ENCODE measurements around the gene BIN2. TPM values are rescaled to one million over a fixed set of nuclear protein-coding genes. Genes with fewer than 3 reads are reported as not detected.

The BIN2 gene
- total and polyA plus RNA-seq, 10 of the 15 experiments (the other 5 are each of a cell fraction or from before 2014, with no cell fraction given) = 8.6 to 42.9 (median 32.1) TPM

DNA sequence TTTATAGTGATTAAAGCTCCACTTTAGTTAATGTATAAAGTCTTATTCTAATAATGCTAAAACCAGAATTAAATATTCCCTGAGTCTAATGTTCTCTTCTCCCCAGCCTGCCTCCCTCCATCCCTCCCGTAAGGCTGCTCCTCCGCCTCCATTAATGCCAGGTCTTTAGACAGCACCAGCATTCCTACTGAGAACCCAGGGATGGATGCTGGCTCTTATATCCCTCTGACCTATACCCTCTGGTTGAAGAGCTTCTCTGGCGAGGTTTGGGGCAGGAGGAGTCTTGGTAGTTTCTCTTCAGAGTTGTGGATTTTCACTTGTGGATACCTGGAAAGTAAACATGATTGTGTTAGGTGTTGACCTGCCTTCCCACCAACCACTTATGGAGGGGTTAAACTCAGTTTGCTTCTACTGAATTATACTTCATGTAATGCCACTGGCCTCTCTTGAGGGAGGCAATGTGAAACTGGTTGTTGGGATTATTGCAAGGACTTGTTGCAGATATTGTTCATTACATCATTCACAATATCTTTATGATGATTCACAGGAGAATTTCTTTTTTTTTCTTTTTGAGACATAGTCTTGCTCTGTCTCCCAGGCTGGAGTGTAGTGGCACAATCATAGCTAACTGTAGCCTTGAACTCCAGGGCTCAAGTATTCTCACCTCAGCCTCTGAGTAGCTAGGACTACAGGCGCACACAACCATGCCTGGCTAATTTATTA lies 42.6 kb downstream of the BIN2 start:
- intact Hi-C loops (cut with micrococcal nuclease; ENCODE audit: unreplicated experiment) = no loop called here
- POLR2A ChIA-PET = no interaction called here
- WGBS (ENCODE audit: insufficient coverage, insufficient replicate concordance, low lambda C conversion rate, missing lambda C conversion rate) = 92% methylated on average over 4 of the region's 4 CpGs
- H3K4me3 ChIP-seq = no peak overlapping the region
- SMC1A ChIA-PET (ENCODE audit: uncharacterized antibody, unreplicated experiment) = interaction anchor here (0.8 to 1.6 kb wide), 2 partner anchors 57 to 59 kb away, joined by 3 read pairs; no protein-coding TSS in a partner anchor
- no TSS peak for BruUV-seq (replicated peaks)
- no peaks in the 10 kb centered on the region for H3K4me1 ChIP-seq (ENCODE audit: control insufficient read depth, insufficient read depth, low read length)
- H3K9ac ChIP-seq (ENCODE audit: control insufficient read depth, insufficient read depth, low read length) = no peak overlapping the region
- ATAC-seq = no peak
- CTCF ChIA-PET = no interaction called here
- H3K4me2 ChIP-seq (ENCODE audit: control insufficient read depth, insufficient read depth) = no peak overlapping the region
- H4K20me1 ChIP-seq (ENCODE audit: control insufficient read depth, insufficient read depth) = no peaks in the 10 kb centered on the region
- no peaks in the 10 kb centered on the region for H3K79me2 ChIP-seq (ENCODE audit: control insufficient read depth, insufficient read depth, low read length)
- no peaks in the 10 kb centered on the region; a peak in 1 of 4 replicates for H3K36me3 ChIP-seq (ENCODE audit: control insufficient read depth in 2 of 2, insufficient read depth in 2 of 2, low read length in 1 of 2)
- H3K9me3 ChIP-seq (replicated peaks; ENCODE audit: control insufficient read depth, insufficient read depth, low read length) = no peaks in the 10 kb centered on the region
- RAD21 ChIA-PET (ENCODE audit: unreplicated experiment) = interaction anchor here (0.9 kb wide), 1 partner anchor 10 kb away, joined by 3 read pairs; no protein-coding TSS in a partner anchor
- in situ Hi-C loops (cut with MboI) = no loop called here
- no peaks in the 10 kb centered on the region for H3K27me3 ChIP-seq (replicated peaks in 1 of 2; ENCODE audit: control insufficient read depth in 2 of 2, insufficient read depth in 2 of 2, low read length in 1 of 2)
- no peak overlapping the region for H2AFZ ChIP-seq (ENCODE audit: control insufficient read depth, low read depth, low read length)
- no peak overlapping the region for H3K27ac ChIP-seq (ENCODE audit: control insufficient read depth, insufficient read depth)
- no peak for FAIRE-seq
- TF ChIP-seq GABPA (IDR thresholded peaks at IDR 0.05; ENCODE audit: low read depth) = no peak
- TF ChIP-seq ZBTB40 (IDR thresholded peaks at IDR 0.05; ENCODE audit: borderline replicate concordance) = no peak
- TF ChIP-seq SIX5 (IDR thresholded peaks at IDR 0.05; ENCODE audit: low read depth, low read length, severe bottlenecking) = no peak
- TF ChIP-seq RBBP5 (conservative IDR thresholded peaks at IDR 0.05) = no peak
- TF ChIP-seq, protein P1, sequence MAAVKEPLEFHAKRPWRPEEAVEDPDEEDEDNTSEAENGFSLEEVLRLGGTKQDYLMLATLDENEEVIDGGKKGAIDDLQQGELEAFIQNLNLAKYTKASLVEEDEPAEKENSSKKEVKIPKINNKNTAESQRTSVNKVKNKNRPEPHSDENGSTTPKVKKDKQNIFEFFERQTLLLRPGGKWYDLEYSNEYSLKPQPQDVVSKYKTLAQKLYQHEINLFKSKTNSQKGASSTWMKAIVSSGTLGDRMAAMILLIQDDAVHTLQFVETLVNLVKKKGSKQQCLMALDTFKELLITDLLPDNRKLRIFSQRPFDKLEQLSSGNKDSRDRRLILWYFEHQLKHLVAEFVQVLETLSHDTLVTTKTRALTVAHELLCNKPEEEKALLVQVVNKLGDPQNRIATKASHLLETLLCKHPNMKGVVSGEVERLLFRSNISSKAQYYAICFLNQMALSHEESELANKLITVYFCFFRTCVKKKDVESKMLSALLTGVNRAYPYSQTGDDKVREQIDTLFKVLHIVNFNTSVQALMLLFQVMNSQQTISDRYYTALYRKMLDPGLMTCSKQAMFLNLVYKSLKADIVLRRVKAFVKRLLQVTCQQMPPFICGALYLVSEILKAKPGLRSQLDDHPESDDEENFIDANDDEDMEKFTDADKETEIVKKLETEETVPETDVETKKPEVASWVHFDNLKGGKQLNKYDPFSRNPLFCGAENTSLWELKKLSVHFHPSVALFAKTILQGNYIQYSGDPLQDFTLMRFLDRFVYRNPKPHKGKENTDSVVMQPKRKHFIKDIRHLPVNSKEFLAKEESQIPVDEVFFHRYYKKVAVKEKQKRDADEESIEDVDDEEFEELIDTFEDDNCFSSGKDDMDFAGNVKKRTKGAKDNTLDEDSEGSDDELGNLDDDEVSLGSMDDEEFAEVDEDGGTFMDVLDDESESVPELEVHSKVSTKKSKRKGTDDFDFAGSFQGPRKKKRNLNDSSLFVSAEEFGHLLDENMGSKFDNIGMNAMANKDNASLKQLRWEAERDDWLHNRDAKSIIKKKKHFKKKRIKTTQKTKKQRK (IDR thresholded peaks at IDR 0.05; ENCODE audit: low read depth, low read length) = no peak
- no peak for TF ChIP-seq RELB (IDR thresholded peaks at IDR 0.05; ENCODE audit: low read depth)
- no peak for DNase-seq (ENCODE audit: low read depth, low spot score)
